ENCODE measurements around the gene TAMALIN.

The TAMALIN gene

DNA sequence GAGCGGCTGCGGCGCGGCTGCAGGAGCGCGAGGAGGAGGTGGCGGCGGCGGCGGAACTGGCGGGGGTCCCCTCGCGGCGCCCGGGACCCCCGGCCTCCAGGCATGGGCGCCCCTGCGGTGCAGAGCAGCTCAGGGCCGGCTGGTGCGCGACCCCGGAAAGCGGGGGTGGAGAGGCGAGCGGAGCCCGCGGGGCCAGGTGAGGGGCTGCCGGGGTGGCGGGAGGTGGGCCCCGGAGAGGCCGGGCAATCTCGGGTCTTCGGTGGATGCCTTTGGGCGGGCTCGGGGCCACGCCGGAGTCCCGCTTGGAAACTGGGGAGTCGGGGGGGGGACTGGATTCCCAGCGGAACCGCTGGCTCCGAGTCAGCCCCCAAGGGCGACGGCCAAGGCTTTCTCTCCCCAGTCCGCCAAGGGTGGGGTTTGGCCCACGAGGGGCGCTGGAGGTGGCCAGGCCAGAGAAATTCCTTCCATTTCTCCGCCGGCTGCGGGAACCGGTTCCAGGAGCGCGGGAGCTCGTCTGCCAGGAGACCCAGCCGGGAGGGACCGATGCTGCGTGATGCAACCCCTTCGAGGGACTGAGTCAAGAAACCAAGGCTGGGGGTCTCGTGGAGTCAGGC, 30.6 kb downstream of the TAMALIN start:
- no peak for DNase-seq

DNA sequence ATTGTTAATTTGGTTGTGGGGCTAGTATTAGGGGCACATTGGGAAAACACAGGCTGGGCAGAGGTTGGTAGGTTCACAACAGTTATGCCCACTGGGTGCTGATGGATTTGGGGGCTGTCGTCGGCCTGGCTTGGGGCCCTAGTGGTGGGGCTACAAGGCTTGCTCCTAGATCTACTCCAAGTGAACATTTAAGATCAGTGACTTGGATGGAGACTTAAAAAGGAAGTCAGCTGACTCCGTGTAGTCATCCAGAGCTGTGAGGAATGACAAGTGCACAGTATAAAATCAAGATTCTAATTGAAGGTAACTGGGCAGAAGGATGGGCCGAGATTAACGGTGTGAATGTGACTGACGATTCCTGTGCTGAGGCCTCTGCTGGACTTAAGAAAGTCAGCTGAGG, 31.7 kb downstream of the TAMALIN start:
- no peak for DNase-seq

DNA sequence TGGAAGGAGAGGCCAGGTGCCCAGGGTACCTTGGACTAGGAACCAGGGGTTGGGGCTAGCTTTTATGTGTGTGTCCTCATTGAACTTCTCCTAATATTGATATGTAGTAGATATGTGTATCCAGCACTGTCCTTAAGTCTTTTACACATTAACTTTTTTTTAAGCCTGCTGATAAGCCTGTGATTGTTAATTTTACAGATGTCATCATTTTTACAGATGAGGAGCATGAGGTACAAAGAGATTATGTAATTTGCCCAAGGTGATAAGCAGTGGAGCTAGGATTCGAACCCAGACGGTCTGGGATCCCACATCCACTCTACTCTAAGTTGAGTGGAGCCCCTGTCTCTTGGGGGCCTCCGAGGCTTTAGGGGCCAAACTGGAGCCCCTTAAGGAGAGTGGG, 34.3 kb downstream of the TAMALIN start:
- no peak for DNase-seq

DNA sequence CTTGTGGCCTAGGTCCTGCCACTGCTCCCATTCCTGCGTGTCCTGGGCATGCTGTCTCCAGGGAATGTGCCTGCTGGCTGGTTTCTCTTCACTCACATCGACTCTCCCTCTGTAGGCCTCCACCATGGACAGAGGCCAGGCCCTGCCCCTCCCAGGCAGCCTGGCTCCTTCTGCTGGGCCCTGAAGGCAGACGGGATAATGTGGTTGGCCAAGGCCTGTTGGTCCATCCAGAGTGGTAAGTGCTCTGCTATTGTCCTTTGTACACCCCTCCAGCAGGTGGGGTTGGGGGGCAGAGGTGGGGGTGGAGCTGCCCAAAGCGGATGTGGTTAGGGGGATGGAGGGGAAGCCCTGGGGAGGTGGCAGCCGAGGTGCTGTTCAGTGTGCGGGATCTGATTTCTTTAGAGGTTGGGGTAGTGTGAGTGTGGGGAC, 35.0 kb downstream of the TAMALIN start:
- DNase-seq = no peak

DNA sequence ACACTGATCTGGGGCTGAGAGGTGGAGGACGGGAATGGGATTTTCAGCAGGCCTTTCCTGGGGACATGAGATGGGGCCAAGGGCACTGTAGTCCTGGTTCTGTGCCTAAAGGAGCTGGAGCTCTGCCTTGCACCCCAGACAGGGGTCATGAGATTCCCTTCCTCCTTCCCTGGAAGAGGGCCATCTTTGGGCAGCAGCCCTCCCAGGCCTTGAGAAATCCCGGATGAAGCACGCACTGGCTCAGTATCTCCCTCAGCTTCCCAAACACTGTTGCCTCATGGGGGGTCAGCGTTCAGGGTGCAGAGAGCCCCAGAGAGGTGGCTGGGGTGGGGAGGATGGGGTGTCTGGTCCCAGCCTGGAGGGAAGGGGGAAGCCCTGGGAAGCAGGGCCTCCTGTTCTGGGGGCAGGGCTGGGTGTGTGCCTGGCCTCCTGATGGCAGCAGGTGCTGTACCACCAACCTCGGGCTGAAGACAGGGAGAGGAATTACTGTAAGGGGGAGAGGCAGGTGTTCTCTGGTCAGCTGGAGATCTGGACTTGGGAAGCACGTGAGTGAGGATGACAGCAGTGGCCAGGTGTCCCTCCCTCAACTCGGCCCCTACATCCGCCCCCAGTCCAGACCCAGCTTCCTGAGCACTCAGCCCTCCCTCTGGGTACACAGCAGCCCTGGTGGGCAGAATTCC, 36.1 kb downstream of the TAMALIN start:
- DNase-seq = no peak

DNA sequence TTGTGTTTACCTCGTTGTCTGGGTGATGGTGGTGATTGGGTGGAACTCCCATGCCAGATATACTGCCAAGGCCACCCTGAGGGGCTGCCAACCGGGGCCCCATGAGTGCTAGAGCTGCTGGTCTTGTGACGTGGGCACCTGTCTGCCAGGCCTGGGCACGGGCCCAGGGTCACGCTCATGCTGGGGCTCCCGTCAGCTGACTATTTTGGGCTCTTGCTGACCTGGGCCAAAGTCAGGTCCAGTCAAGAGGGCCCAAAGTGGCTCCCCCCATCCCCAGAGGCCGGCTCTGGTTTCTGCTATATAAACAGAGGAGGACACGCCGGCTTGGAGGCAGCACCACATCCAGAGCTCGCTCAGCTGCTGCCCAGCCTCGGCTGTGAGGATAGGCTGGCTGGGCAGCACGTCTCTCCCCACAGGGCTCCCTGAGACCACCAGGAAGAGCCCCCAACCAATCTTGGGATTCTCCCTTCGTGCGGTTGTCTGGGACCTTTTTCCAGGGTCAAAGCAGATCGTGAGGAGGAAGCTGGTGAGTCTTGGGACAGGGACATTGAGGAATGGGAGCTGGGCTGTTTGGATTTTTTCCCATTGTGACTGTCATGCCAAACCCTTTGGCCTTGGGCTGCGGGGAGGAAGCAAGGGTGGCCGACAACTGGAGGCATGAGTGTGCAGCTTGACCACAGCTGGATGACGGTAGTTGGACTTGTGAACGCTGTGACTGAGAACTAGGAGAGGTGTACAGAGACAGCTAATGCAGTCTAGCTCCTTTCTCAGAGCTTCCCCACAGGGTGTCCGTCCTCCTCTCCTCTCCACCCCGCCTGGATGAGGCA, 36.9 kb downstream of the TAMALIN start:
- DNase-seq = no peak

DNA sequence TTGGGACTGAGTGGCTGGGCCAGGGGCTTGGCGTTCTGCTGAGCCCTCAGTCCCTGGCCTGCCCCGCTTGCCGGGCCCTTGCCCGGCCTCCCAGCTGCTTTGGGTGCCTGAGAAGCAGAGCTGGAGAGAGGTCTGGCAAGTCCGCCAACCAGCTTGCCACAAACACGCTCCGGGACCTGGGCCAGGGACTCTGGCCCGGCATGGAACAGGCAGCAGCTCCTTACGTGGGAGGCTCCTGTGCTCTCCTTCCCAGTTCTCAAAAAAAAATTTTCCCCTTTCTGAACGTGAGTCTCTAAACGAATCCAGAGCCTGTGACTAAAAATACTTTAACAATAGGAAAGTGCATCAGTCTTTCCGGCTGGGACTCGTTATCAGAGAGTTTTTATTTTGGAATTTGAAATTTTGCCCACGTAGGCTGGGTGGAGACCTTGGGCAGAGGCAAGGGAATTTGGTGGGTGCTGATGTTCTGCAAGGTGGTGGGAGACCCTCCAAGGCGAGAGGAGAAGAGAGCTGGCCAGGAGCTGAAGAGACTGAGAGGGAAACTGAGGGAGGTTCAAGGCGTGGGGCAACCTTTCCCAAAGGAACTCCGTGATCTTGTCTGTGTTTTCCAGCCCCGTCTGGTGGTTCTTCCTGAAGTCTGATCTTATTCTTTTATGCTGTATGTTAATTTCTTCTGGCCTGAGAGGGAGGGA, 37.7 kb downstream of the TAMALIN start:
- peak; percentile 65 for DNase-seq

DNA sequence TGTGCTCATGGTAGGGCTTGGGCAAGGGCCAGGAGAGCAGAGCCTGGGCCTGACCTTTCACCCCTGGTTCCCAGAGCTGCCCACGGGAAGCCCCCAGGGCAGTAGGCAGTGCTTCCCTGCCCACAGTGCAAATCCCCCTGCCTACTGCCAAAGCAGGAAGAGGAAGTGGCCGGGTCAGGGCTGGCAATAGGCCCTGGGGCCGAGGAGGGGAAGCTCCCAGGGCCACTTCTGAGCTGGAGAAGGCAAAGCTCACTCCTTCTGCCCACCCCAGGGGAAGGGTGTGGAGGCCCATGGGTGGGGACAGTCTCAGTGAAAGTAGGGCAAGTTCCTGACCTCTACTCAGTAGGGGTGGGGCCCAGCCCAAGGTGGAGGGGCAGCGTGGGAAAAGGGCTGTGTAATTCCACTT, 39.1 kb downstream of the TAMALIN start:
- no peak for DNase-seq

DNA sequence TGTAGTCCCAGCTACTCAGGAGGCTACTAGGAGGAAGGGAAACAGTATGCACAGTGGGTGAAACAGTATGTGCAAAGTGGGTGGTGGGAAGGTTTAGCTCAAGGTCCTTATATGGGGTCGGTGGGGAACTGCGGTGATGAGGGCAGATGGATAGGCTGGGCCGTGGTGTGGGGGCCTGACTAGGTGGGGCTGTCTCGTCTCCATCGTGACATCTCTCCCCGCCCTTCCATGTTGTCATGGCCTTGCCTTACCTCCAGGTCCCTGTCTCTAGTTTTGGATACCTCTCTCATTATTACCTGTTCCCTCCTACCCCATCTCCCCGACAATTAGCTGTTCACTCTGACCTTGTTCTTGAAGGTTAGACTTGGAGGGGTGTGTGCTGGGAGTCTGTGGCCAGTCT, 40.1 kb downstream of the TAMALIN start:
- no peak for DNase-seq

DNA sequence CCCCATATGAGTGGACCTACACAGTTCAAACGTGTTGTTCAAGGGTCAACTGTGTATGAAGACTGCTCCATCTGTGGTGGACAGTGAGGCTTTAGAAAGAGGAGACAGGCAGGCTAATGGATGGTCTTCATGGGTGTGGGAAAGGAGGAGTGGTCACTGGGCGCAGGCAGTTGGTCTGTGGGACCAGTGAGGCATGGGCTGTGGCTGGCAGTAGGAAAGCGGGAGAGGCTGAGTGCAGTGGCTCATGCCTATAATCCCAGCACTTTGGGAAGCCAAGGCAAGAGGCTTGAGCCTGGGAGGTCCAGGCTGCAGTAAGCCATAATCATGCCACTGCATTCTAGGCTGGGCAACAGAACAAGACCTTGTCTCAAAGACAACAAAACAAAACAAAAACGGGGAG, 42.5 kb downstream of the TAMALIN start:
- DNase-seq = no peak

DNA sequence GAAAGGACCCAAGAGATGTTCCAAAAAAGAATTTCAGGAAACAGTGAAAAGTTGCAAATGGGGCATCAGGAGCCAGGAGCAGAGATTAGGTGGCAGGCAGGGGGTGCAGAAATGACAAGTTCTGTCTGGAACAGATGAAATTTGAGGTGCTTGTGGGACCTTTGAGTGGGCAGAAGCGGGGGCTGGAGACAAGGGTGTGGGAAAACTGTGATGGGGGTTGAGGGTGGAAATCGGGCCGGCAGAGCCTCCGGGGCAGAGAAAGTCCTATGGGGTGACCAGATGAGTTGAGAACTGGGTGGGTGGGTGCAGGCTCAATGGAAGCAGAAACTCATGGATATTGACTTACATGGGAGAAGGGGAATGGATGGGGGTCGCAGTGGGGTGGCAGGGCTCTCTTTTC, 42.9 kb downstream of the TAMALIN start:
- DNase-seq = no peak

DNA sequence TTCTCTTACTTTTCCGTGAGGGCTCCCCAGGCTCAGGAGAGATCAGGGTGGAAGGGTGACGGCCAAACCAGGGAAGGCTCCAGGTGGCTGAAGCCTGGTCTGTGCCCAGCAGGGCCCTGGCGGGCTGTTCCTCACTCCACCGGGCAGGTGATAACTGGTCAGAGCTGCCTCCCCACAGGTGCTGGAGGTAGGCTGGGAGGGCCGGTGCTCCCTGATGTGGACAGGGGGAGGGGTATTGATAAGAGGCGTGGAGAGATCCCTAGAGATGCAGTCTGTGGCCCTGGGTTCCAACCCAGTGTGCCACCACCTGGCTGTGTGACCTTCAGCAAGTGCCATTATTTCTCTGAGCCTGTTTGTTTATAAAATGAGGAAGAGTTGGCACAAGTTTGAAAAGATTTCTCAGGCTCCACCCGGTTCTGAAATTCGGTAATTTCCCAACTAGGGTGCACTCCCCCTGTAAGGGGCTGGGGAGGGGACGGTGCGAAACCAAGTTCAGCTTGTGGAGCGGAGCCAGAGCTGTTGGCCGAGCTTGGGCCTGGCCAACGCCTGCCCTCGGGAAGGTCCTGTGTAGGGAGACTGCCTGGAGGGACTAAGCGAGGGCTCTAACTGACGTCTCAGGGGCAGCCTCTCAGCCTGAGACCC, 43.5 kb downstream of the TAMALIN start:
- no peak for DNase-seq

DNA sequence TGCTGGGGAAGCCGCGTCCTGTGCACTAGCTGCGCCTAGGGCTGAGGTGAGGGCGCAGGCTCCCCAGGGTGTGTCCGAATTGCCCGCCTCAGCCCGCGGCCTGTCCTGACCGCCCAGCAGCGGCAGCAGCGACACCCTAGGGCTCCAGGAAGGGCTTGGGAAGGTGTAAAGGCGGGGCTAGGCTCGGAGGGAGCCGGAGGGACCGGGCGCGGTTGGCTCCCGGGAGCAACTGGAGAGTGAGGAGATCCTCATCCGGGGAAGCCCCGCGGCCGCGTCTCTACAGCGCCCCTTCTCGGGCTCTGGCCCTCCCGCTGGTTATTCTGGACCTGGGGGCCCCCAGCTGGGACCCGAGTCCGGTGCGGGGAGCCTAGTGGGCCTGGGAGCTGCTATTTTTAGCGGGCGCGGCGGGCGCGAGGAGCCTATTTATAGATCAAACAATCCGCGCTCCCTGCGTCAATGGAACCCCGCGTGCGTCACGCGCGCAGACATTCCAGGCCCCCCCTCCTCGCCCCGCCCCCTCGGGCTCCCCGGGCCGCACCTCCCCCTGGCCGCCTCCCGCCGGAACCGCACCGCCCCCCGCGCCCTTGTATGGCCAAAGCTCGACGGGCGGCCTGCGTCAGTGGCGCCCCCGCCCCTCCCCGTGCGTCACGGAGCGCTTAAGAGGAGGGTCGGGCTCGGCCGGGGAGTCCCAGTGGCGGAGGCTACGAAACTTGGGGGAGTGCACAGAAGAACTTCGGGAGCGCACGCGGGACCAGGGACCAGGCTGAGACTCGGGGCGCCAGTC, 44.2 kb downstream of the TAMALIN start, which contains the start of gene NR4A1:
Gene NR4A1 (plus strand): TSS at position 685 of the 784 bp plus-strand sequence. CDS start 2,887 bp downstream, outside the sequence.
- DNase-seq = peak; percentile 71

DNA sequence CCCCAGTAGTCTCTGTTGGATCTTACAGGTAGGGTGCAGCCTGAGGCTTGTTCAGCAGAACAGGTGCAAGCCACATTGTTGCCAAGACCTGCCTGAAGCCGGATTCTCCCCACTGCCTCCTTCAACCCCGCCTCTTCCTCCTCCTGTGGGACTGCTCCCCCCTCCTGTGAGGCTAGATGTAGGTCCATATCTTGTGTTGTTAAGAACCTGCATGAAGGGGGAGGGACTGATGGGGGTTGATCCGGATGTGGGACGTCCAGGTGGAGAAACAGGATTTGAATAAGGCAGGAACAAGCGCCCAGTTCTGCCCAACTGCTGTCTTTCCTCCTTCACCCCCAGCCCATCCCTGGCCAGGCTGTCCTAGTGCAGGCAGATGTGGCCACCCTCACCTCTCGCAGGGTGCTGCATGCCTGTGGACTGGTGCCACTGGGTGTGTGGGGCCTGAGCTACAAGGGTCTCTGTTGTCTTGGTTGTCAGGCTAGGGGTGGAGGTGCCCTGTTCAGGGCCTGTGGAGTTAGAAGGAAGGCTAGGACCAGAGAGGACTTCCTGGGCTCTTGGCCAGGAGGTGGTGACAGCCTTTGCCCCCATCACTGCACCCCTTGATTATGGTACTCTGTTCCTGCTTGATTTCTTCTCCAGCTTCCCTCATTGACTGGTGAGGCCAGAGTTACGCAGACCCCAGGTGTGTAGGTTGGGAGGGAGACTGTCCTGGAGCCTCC, 45.9 kb downstream of the TAMALIN start:
- no peak for DNase-seq

DNA sequence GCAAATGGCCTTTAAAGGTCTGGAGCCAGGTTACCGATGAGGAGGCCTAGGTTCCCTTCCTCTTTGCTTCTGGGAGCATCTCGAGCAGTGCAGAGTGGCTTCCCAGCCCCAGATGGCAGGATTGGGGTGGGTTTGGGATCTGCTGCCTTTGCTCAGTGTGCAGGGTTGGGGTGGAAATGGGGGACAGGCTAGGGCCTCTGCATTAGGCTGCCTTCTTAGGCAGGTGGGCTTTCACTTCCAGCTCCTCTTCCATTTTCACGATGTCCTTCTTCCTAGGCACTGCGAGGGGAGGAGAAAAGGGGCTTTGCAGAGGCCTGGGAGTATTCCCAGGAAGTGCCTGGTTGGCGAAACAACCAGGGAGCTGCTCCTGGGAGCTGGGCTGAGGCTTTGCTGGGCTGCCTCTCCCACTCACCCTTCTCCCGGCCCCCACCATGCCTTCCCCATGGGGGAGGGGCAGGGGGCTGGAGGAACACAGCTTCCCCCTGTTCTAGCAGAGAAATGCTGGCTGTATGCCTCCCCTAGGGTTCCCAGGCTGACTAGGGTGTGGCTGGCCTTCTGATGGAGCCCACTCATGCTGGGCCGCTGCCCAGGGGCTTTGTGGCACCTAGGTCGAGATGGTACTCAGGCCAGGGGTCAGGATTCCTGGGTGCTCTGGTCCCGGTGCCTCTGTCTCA, 46.9 kb downstream of the TAMALIN start:
- no peak for DNase-seq

DNA sequence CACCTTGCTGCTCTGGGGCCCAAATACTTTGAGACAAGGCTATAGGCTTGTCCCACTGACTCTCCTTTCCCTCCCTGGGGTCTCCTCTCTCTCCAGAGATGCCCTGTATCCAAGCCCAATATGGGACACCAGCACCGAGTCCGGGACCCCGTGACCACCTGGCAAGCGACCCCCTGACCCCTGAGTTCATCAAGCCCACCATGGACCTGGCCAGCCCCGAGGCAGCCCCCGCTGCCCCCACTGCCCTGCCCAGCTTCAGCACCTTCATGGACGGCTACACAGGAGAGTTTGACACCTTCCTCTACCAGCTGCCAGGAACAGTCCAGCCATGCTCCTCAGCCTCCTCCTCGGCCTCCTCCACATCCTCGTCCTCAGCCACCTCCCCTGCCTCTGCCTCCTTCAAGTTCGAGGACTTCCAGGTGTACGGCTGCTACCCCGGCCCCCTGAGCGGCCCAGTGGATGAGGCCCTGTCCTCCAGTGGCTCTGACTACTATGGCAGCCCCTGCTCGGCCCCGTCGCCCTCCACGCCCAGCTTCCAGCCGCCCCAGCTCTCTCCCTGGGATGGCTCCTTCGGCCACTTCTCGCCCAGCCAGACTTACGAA, 47.6 kb downstream of the TAMALIN start:
- no peak for DNase-seq

DNA sequence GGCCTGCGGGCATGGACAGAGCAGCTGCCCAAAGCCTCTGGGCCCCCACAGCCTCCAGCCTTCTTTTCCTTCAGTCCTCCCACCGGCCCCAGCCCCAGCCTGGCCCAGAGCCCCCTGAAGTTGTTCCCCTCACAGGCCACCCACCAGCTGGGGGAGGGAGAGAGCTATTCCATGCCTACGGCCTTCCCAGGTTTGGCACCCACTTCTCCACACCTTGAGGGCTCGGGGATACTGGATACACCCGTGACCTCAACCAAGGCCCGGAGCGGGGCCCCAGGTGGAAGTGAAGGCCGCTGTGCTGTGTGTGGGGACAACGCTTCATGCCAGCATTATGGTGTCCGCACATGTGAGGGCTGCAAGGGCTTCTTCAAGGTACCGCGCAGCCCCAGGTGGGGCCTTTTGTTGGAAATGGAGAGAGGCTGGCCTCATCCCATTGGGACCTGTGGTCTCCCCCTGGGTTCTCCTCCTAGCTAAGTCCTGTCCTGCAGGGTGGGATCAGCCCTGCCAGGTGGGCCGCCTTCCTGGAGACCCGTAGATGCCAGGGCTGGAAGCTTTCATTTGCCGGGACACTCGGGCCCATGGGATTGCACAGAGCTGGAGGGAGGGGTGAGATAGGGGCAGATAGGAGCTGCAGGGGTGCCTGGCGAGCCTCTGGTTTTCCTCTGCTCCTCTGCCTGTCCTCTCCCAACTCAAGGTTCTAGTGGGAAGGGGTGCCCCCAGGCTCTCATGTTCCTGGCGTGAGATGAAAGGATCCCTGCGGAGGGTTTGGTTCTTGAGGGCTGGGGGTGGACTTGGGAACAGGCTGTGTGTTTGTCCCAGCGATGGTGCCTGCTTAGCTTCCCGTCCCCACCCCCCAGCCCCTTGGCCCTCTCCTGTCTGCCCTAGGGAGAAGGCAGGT, 48.3 kb downstream of the TAMALIN start:
- no peak for DNase-seq

DNA sequence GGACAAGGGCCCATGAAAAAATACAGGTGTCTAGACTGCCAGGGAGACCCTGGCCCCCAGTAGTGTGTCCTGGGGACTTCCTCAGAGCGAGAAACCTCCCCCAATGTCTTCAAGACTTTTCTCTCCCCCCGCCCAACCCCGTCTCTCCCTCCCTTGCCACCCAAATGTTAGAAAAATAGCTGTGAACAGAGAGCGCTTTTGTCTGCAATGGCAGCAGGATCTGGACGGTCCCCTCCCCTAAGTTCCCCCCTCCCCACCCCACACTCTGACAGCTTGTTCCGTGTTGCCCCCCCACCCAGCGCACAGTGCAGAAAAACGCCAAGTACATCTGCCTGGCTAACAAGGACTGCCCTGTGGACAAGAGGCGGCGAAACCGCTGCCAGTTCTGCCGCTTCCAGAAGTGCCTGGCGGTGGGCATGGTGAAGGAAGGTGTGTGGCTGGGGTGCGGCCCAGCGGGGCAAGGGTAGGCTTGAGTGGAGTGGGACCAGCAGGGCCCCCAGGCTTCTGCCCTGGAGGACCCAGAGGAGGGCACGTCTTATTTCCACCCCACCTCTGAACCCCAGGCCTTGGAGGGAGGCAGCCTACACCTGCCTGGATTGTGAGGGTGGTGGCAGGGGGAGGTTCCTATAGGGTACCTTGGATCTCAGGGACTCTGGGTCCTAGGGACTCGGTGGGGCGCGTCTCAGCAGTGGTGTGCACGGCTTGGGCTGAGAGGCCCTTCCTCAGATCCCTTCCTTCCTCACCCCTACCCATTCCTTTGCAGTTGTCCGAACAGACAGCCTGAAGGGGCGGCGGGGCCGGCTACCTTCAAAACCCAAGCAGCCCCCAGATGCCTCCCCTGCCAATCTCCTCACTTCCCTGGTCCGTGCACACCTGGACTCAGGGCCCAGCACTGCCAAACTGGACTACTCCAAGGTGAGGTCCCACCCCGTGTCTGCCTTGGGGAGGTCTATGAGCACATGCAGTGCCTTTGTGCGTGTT, 49.3 kb downstream of the TAMALIN start:
- DNase-seq = no peak
